OCI-LY1 (cell line): ENCODE measurements around the gene SELENOO.

Experiments
- H2AFZ ChIP-seq: fragments of 200-600 bp; sonication (generic), shearing (Covaris generic); 2 replicates; pipeline ENCODE4 v1.6.0; 2014; ENCODE audit warnings: antibody characterized with exemption, mild to moderate bottlenecking, low read length
- H3F3A ChIP-seq: fragments of 200-600 bp; sonication (generic), shearing (Covaris generic); 2 replicates; pipeline ENCODE4 v1.6.0; 2014; ENCODE audit warnings: mild to moderate bottlenecking, antibody characterized with exemption, low read length, moderate library complexity; ENCODE audit not compliant: insufficient read depth
- H3K27ac ChIP-seq: fragments of 200-600 bp; sonication (generic); 2 replicates; pipeline ENCODE4 v1.5.1; 2014; ENCODE audit warnings: low read length, mixed run types, mild to moderate bottlenecking, low read depth; ENCODE audit not compliant: poor library complexity, severe bottlenecking
- H3K27me3 ChIP-seq: fragments of 200-600 bp; sonication (generic); 2 replicates; pipeline ENCODE4 v1.6.0; 2014; ENCODE audit warnings: antibody characterized with exemption, mild to moderate bottlenecking, low read length, moderate library complexity; ENCODE audit not compliant: insufficient read depth
- H3K36me3 ChIP-seq: fragments of 200-600 bp; sonication (generic); 2 replicates; pipeline ENCODE4 v1.6.1; 2014; ENCODE audit warnings: mild to moderate bottlenecking, antibody characterized with exemption, low read length, moderate library complexity, mixed read lengths; ENCODE audit not compliant: insufficient read depth
- H3K4me1 ChIP-seq: fragments of 200-600 bp; sonication (generic); 2 replicates; pipeline ENCODE4 v1.5.1; 2014; ENCODE audit warnings: mild to moderate bottlenecking, low read length, moderate library complexity; ENCODE audit not compliant: insufficient read depth, severe bottlenecking
- H3K4me2 ChIP-seq: fragments of 200-600 bp; sonication (generic), shearing (Covaris generic); 2 replicates; pipeline ENCODE4 v1.6.1; 2014; ENCODE audit warnings: low read length
- H3K4me3 ChIP-seq: fragments of 200-600 bp; sonication (generic); 2 replicates; pipeline ENCODE4 v1.5.1; 2014; ENCODE audit warnings: low read length, low read depth, mild to moderate bottlenecking, mixed read lengths; ENCODE audit not compliant: poor library complexity, severe bottlenecking
- H3K79me2 ChIP-seq: fragments of 200-600 bp; shearing (Covaris generic); 2 replicates; pipeline ENCODE4 v1.6.1; 2016; ENCODE audit warnings: mixed run types, low read length, mixed read lengths; ENCODE audit not compliant: insufficient read depth
- H3K9ac ChIP-seq: fragments of 200-600 bp; sonication (generic), shearing (Covaris generic); 2 replicates; pipeline ENCODE4 v1.6.1; 2014; ENCODE audit warnings: mild to moderate bottlenecking, low read length, mixed read lengths
- H3K9me2 ChIP-seq: fragments of 200-600 bp; sonication (generic), shearing (Covaris generic); 2 replicates; pipeline ENCODE4 v1.6.1; 2014; ENCODE audit warnings: low read depth, mild to moderate bottlenecking, low read length, mixed read lengths
- H3K9me3 ChIP-seq: fragments of 200-600 bp; shearing (Covaris generic); 2 replicates; pipeline ENCODE4 v1.6.1; 2014; ENCODE audit warnings: low read length, mixed read lengths
- H4K20me1 ChIP-seq: fragments of 200-600 bp; sonication (generic), shearing (Covaris generic); 2 replicates; pipeline ENCODE4 v1.6.0; 2016; ENCODE audit warnings: mild to moderate bottlenecking, low read length; ENCODE audit not compliant: insufficient read depth
- CTCF ChIP-seq: fragments of 200-600 bp; sonication (generic), shearing (Covaris generic); IDR thresholded peaks from 2 replicates; pipeline ENCODE4 v1.5.1; 2017; ENCODE audit warnings: mild to moderate bottlenecking, antibody characterized with exemption, low read length, moderate library complexity, mixed read lengths
- EZH2 ChIP-seq: fragments of 200-600 bp; sonication (generic), shearing (Covaris generic); IDR thresholded peaks from 2 replicates; pipeline ENCODE4 v1.8.0; 2017; ENCODE audit warnings: borderline replicate concordance, mixed run types, mild to moderate bottlenecking, antibody characterized with exemption, low read length, moderate library complexity, mixed read lengths

SELENOO gene

DNA sequence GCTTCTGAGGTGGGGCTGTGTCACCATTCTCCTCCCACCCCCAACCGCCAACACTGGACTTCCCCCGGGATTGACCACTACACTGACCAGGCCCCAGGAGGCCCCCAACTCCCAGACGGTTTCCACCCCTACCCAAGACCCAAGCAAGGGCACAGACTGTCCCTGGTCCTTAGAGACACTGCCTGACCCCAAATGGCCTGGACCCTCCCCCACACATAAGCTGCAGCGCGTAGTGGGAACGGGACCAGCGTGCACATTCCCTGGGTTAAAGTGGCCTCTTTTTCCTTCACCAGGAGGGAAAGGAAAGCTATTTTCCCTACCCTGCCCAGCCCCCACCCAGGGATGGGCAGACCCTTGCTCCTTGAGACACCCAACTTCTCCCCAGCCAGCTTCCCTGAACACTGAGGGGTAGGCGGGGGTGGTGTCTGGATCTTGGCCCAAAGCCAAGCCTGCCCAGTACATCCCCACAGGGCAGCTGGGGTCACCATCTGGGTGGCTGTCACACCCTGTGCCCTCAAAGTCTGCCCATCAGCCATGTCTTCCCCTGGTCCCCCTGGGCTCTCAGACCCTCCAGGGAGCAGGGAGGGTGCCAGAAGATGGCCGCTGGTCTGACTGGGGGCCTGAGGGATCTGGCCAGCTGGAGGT is 62.3 kb downstream of the SELENOO start:
- Histone ChIP-seq H3K4me2 (no peak overlapping the region; the same call in 1 of the 2 replicates), H3K4me3 (no peak overlapping the region), H3K36me3 (peaks cover 9% of the 10 kb centered on the region), H4K20me1 (no peaks in the 10 kb centered on the region), H2AFZ (no peak overlapping the region), H3K9ac (no peak overlapping the region), H3K79me2 (peaks cover 4% of the 10 kb centered on the region; the same call in 1 of the 2 replicates), H3F3A (no peaks in the 10 kb centered on the region), H3K27me3 (no peaks in the 10 kb centered on the region), H3K4me1 (peaks cover 28% of the 10 kb centered on the region), H3K27ac (peak overlapping the region; percentile 34), H3K9me2 (no peaks in the 10 kb centered on the region), H3K9me3 (no peaks in the 10 kb centered on the region)
- TF ChIP-seq CTCF (no peak), EZH2 (no peak)

- Histone ChIP-seq H3K4me3 (no peak overlapping the region), H3K4me2 (no peak overlapping the region), H3K9ac (no peak overlapping the region), H3K4me1 (peaks cover 37% of the 10 kb centered on the region), H3K27me3 (no peaks in the 10 kb centered on the region), H3F3A (no peaks in the 10 kb centered on the region), H4K20me1 (no peaks in the 10 kb centered on the region), H3K79me2 (peaks cover 4% of the 10 kb centered on the region; the same call in 1 of the 2 replicates), H3K9me3 (no peaks in the 10 kb centered on the region), H3K36me3 (0 out of 2 replicates have a peak, but pooled peaks cover under 1% of the 10 kb centered on the region), H3K27ac (no peak overlapping the region), H3K9me2 (no peaks in the 10 kb centered on the region), H2AFZ (no peak overlapping the region)
- TF ChIP-seq EZH2: no peak
Observed at GRCh38 chr22:50264104-50264745, 63.4 kb downstream of the SELENOO start.

DNA sequence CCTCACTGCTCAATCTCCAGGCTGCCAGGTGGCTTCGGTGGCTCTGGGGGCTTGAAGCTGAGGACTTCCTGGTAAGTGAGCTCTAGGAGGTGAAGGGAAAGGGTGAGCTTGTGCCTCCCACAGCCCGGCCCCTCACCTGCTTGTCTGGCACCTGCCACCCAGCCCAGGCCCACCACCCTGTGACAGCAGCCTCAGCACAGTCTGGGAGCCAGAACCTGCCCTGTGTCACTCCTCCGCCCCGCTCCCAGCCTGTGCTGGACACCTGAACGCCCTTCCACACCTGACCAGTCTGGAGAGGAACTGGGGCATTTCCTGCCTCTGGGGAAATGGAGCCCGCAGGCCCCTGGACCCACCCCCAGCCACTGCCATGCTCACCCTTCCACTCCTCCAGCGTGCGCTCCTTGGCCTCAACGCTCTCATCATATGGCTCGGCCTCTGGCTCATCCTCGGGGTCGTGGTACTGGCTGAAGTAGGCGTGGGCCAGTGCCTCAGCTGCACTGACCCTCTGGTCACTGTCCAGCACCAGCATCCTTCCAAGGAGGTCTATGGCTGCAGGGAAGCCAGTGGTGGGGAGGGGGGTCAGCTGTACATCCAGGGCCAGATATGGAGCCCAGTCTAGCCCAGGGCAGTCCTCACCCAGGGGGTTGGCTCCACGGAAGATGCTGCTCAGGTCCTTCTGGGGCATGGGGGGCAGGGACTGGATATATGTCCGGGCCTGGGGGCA is 64.3 kb downstream of the SELENOO start:
- Histone ChIP-seq H3K27me3 (no peaks in the 10 kb centered on the region), H3K4me2 (no peak overlapping the region), H3K9me3 (no peaks in the 10 kb centered on the region)

More for the DNA sequence above, 64.3 kb downstream of the SELENOO start:
- Histone ChIP-seq H4K20me1 (no peaks in the 10 kb centered on the region), H2AFZ (no peak overlapping the region), H3F3A (no peaks in the 10 kb centered on the region), H3K79me2 (peaks cover 4% of the 10 kb centered on the region; the same call in 1 of the 2 replicates), H3K4me3 (no peak overlapping the region), H3K9ac (no peak overlapping the region), H3K4me1 (peaks cover 38% of the 10 kb centered on the region), H3K36me3 (no peaks in the 10 kb centered on the region), H3K27ac (no peak overlapping the region), H3K9me2 (no peaks in the 10 kb centered on the region)
- TF ChIP-seq CTCF (no peak), EZH2 (no peak)
